Measurements from ENCODE around the gene BICD1. TPM values are rescaled to one million over a fixed set of nuclear protein-coding genes. Genes with fewer than 3 reads are reported as not detected.

BICD1 gene
- total and polyA plus RNA-seq, 2 of the 13 experiments (the other 11 are each of a cell fraction or from before 2014, with no cell fraction given), result 4.5 to 5.2 TPM

DNA sequence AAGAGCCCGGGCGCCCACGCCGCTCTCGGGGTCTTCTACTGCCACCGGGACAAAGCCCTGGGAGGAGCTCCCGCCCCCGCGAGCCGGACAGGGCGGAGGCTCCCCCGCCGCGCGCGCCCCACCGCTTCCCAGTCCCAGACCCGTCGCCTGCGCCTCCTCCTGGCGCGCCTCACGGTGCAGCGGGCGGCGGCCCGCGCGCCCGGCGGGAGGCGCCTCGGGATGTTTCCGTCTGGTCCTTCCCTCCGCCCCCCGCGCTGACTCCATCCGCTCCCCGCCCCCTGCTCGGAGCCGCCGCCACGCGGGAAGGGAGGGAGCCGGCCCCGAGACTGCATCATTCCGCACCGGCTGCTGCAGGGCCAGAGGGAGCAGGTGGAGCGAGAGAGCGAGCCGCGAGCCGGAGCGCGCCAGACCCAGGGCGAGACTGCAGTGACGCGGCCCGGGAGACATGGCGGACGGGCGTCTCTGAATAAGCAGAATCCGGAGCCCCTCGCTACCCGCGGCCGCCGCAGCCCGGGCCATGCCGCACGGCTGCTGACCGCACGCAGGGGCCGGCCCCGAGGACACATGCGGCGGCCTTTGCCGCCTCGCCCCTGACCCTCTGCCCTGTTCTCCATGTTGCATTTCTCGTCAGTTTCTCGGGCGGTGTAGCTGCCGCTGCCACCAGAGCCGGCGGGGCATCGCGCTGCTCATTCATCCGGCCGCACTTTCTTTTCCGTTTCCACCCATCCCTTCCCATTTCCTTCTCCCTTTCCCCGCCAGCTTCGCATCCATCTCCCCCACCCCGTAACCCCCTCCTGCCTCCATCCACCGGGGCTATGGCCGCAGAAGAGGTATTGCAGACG is at the start of gene BICD1 (continued):
- TF ChIP-seq, protein P1, sequence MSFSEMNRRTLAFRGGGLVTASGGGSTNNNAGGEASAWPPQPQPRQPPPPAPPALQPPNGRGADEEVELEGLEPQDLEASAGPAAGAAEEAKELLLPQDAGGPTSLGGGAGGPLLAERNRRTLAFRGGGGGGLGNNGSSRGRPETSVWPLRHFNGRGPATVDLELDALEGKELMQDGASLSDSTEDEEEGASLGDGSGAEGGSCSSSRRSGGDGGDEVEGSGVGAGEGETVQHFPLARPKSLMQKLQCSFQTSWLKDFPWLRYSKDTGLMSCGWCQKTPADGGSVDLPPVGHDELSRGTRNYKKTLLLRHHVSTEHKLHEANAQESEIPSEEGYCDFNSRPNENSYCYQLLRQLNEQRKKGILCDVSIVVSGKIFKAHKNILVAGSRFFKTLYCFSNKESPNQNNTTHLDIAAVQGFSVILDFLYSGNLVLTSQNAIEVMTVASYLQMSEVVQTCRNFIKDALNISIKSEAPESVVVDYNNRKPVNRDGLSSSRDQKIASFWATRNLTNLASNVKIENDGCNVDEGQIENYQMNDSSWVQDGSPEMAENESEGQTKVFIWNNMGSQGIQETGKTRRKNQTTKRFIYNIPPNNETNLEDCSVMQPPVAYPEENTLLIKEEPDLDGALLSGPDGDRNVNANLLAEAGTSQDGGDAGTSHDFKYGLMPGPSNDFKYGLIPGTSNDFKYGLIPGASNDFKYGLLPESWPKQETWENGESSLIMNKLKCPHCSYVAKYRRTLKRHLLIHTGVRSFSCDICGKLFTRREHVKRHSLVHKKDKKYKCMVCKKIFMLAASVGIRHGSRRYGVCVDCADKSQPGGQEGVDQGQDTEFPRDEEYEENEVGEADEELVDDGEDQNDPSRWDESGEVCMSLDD (CRISPR knock-in tag; IDR thresholded peaks at IDR 0.05; ENCODE audit: borderline replicate concordance), result no peak
- no peak for TF ChIP-seq CENPX (CRISPR knock-in tag; IDR thresholded peaks at IDR 0.05)
- TF ChIP-seq, protein P2, sequence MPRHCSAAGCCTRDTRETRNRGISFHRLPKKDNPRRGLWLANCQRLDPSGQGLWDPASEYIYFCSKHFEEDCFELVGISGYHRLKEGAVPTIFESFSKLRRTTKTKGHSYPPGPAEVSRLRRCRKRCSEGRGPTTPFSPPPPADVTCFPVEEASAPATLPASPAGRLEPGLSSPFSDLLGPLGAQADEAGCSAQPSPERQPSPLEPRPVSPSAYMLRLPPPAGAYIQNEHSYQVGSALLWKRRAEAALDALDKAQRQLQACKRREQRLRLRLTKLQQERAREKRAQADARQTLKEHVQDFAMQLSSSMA (CRISPR knock-in tag; IDR thresholded peaks at IDR 0.05), result no peak
- peak; percentile 80; the same call in 1 of the 2 replicates for TF ChIP-seq ZNF703 (CRISPR knock-in tag; IDR thresholded peaks at IDR 0.05; ENCODE audit: borderline replicate concordance)
- TF ChIP-seq, protein P3, sequence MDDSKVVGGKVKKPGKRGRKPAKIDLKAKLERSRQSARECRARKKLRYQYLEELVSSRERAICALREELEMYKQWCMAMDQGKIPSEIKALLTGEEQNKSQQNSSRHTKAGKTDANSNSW (CRISPR knock-in tag; IDR thresholded peaks at IDR 0.05; ENCODE audit: borderline replicate concordance), result peak; percentile 62; the same call in 1 of the 2 replicates
- no peak for TF ChIP-seq JDP2 (CRISPR knock-in tag; IDR thresholded peaks at IDR 0.05; ENCODE audit: borderline replicate concordance)
- peak; percentile 23; the same call in 1 of the 2 replicates for TF ChIP-seq HOXD1 (CRISPR knock-in tag; IDR thresholded peaks at IDR 0.05)
- TF ChIP-seq MED8 (CRISPR knock-in tag; IDR thresholded peaks at IDR 0.05; ENCODE audit: insufficient replicate concordance), result no peak
- TF ChIP-seq ZNF589 (CRISPR knock-in tag; conservative IDR thresholded peaks at IDR 0.05), result peak; percentile 49; the same call in 1 of the 2 replicates
- peak; percentile 76; the same call in 1 of the 2 replicates for TF ChIP-seq MAZ (IDR thresholded peaks at IDR 0.05; ENCODE audit: borderline replicate concordance, low read depth, low read length)
- TF ChIP-seq MAZ (CRISPR knock-in tag; IDR thresholded peaks at IDR 0.05; ENCODE audit: low read depth), result peak; percentile 85
- TF ChIP-seq, protein P4, sequence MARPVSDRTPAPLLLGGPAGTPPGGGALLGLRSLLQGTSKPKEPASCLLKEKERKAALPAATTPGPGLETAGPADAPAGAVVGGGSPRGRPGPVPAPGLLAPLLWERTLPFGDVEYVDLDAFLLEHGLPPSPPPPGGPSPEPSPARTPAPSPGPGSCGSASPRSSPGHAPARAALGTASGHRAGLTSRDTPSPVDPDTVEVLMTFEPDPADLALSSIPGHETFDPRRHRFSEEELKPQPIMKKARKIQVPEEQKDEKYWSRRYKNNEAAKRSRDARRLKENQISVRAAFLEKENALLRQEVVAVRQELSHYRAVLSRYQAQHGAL (CRISPR knock-in tag; IDR thresholded peaks at IDR 0.05; ENCODE audit: not compliant biosample characterization), result no peak
- TF ChIP-seq HNRNPLL (IDR thresholded peaks at IDR 0.05; ENCODE audit: low read depth, low read length, poor library complexity, severe bottlenecking), result peak; percentile 88
- TF ChIP-seq, protein P5, sequence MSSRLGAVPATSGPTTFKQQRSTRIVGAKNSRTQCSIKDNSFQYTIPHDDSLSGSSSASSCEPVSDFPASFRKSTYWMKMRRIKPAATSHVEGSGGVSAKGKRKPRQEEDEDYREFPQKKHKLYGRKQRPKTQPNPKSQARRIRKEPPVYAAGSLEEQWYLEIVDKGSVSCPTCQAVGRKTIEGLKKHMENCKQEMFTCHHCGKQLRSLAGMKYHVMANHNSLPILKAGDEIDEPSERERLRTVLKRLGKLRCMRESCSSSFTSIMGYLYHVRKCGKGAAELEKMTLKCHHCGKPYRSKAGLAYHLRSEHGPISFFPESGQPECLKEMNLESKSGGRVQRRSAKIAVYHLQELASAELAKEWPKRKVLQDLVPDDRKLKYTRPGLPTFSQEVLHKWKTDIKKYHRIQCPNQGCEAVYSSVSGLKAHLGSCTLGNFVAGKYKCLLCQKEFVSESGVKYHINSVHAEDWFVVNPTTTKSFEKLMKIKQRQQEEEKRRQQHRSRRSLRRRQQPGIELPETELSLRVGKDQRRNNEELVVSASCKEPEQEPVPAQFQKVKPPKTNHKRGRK (CRISPR knock-in tag; IDR thresholded peaks at IDR 0.05), result no peak
- no peak for TF ChIP-seq RORA (CRISPR knock-in tag; IDR thresholded peaks at IDR 0.05)
- no peak for TF ChIP-seq ZNF496 (CRISPR knock-in tag; IDR thresholded peaks at IDR 0.05; ENCODE audit: insufficient replicate concordance)
- no peak for TF ChIP-seq EZH2 (conservative IDR thresholded peaks at IDR 0.05; ENCODE audit: low read depth, low read length)
- TF ChIP-seq SRSF9 (IDR thresholded peaks at IDR 0.05; ENCODE audit: borderline replicate concordance, insufficient read depth, low read depth, low read length, poor library complexity, severe bottlenecking), result no peak
- TF ChIP-seq JUND (CRISPR knock-in tag; IDR thresholded peaks at IDR 0.05), result no peak
- TF ChIP-seq, protein P6, sequence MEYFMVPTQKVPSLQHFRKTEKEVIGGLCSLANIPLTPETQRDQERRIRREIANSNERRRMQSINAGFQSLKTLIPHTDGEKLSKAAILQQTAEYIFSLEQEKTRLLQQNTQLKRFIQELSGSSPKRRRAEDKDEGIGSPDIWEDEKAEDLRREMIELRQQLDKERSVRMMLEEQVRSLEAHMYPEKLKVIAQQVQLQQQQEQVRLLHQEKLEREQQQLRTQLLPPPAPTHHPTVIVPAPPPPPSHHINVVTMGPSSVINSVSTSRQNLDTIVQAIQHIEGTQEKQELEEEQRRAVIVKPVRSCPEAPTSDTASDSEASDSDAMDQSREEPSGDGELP (IDR thresholded peaks at IDR 0.05; ENCODE audit: borderline replicate concordance, low read depth), result peak; percentile 39; the same call in 1 of the 2 replicates

Measured in HepG2 (cell line).